Peyer's patch (tissue), 4 donors: ENCODE measurements around the gene CD63.

Source experiments
- POLR2A ChIP-seq, 2 donors: fragments of 450-650 bp; IDR thresholded peaks; one replicate each; pipeline ENCODE4 v1.5.1; 2017; ENCODE audit warnings: antibody characterized with exemption in 2 of 2, mild to moderate bottlenecking in 2 of 2, moderate library complexity in 2 of 2
- TF ChIP-seq, protein P1 (sequence below), 6 experiments: fragments of 450-650 bp in 4 of 6; fragments of 200-600 bp in 2 of 6; sonication (generic) in 1 of 6; IDR thresholded peaks; one replicate each; pipeline ENCODE4 v1.5.1; 2017 to 2019; ENCODE audit warnings: antibody characterized with exemption in 6 of 6, mild to moderate bottlenecking in 3 of 6, moderate library complexity in 1 of 6

DNA sequence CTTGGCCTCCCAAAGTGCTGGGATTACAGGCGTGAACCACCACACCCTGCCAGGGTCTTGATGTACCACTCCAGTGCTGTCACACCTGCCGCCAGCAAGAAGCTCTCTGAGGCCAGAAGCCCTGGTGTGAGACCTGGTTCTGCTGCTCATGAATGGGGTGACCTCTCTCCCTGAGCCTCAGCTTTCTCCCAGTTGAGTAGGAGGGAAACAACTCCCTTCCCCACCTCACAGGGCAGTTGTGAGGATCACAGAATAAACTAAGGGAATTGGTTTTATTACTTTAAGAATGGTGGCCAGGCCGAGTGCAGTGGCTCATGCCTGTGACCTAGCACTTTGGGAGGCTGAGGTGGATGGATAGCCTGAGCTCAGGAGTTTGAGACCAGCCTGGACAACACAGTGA, 5.8 kb upstream of the CD63 start:
- TF ChIP-seq, protein P1, sequence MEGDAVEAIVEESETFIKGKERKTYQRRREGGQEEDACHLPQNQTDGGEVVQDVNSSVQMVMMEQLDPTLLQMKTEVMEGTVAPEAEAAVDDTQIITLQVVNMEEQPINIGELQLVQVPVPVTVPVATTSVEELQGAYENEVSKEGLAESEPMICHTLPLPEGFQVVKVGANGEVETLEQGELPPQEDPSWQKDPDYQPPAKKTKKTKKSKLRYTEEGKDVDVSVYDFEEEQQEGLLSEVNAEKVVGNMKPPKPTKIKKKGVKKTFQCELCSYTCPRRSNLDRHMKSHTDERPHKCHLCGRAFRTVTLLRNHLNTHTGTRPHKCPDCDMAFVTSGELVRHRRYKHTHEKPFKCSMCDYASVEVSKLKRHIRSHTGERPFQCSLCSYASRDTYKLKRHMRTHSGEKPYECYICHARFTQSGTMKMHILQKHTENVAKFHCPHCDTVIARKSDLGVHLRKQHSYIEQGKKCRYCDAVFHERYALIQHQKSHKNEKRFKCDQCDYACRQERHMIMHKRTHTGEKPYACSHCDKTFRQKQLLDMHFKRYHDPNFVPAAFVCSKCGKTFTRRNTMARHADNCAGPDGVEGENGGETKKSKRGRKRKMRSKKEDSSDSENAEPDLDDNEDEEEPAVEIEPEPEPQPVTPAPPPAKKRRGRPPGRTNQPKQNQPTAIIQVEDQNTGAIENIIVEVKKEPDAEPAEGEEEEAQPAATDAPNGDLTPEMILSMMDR (IDR thresholded peaks at IDR 0.05) = no peak
- no peak for TF ChIP-seq POLR2A (IDR thresholded peaks at IDR 0.05)
